ENCODE results near the gene DENND6B.
A peak's percentile ranks its signal among the peaks of the same experiment; 100 is the strongest.
"Not testable (repeated sequence)": the region's sequence is repeated elsewhere in the genome, so short reads cannot be mapped to it uniquely, and the experiment has no call there.

Gene DENND6B

DNA sequence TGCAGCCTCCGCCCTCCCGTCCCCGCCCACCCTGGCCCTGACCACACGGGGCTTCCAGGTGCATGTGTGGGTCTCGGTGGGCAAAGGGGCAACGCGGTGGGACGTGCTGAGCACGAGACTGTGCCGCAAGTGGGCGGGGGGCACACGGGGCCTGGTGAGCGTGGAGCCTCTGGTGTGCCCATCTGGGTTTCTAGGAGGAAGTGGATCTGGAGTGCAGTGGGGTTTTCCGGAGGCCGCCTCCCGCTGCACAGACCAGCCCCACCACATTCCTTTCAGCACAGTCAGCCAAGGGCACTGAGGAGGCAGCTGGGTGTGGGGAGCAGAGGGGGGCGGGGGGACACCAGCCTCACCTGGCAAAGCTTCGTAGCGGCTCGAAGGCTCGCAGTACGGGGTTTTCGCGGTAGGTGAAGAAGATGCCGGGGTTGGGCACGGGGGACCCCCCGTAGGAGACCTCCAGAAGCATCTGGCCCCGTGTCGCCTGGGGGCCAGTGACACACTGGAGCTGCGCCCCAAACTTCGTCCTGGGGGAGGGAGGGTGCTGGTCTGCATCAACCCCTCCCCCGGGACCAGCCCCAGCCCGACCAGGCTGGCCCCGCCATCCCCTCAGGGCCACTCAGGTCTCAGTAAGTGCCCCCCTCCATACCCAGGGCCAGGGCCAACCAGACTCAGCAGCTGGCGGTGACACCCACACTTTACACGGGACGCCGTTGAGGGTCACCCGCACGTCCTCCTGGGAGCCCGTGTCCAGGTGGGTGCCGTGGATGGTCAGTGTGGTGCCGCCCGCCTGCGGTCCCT is 44.3 kb downstream of the DENND6B start:
- DNase-seq, result no peak

DNA sequence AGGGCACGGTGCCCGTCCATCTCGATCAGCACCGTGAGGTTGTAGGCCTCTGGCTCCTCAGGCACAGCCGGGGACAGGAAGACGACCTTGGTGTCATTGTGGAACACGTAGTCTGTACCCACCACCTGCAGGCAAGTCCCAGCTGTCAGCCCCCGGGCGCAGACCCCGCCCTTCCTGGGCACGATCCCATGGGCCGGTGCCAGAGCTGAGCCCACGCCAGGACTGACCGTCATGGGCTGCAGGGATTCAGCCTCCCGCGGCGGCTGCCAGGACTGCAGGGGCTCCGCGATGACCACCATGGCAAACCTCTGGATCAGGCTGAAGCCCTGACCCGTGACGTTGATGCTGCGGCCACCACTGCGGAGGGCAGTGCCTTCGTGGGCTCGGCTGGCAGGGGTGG is 44.9 kb downstream of the DENND6B start:
- DNase-seq, result no peak

DNA sequence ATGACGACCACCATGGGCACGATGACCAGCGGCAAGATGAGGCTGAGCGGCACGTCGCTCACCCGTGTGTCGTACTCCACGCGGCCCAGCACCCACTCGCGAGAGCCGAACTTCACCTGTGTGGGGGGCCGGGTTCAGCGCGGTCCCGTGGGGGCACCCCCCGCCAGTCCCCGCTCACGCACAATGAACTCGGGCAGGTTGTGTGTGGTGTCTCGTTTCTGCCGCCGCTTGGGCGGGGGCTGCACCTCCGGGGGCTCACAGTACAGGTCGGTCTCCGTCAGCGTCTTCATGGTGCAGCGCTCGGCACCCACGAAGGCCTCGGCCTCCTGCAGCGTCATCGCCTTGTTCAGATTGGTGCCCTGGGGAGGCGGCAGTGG is 45.4 kb downstream of the DENND6B start:
- no peak for DNase-seq

DNA sequence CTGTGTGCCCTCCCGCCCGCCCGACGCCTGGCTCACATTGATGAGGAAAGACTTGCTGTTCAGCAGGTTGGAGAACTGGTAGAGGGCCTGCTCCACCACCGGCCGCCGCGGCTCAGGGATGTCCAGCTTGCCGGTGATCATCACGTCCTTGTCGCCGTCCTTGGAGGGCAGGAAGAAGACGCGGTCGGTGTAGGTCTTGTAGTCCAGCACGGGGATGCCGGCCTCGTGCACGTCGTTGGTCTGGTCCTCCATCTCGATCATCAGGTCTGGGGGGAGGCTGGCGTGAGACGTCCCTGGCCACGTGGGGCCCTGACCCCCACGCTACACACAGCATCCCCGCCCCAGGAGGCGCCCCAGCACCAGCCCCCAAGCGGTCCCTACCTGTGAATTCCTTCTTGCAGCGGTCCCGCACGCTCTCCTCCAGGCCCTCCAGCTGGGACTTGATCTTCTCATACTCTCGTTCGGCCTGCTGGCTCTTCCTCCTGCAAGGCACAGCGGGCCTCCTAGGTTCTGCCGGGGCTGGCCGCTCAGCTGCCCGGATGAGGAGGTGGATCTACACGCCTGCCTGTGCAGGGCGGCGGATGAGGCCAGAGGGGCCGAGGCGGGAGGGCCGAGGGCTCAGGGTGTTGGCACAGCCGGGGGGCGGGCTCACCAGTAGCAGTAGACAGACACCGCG is 46.0 kb downstream of the DENND6B start:
- DNase-seq, result no peak

DNA sequence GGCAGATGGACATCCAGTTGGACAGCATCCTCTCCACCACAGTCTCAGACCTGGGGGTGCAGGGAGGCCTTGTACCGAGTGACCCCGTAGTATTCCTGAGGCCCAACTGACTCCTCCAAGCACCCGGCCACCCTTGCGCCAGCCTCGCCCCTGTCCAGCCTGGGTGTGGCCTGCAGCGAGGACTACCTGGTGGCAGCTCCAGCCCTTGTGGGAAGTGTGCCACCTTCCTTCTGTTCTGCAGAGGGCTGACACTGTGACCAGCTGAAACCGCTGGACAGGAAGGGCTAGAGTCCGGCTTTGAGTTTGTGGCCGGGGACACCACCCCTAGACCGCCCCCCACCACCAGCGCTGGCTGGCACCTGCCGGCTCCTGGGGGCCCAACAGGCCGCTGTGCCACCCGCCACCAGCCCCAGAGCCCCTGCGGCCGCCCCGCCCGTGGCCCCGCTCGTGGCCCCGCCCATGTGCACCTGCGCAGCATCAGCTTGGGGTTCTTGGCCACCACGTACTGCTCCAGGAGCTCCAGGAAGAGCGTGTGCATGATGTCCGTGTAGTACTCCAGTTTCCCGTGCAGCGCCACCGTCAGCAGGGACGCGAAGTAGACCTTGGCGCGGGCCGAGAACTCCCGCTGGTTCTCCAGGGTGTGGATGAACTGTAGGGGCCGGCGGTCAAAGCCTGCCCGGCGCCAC is 46.6 kb downstream of the DENND6B start:
- no peak for DNase-seq

DNA sequence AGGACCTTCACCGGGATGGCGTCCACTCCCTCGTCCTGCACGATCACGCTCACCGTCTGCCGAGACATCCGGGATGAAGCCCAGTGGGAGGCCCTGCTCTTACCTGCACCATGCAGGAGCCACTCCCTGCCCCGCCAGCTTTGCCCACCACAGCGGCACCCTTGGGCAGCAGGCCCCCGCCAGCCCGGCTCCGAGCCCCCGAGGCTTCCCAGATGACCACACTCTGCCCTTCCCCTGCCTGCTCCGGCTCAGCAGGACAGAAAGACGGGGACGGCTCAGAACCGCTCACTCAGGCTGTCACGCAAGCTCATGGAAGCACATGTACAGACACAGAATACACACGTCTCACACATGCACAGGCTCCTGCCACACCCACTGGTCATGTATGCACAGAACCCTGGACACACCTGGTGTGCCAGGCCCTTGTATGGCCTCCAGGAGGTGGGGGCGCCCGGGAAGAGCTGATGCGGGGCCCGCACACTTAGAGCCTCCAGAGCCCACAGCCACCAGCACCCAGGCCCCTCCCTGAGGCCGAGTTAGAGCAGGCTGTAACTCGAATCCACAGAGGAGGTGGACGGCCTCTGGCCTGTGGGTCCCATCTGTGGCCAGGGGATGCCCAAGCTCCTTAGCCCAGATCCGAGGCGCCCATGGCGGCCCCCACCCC is 47.7 kb downstream of the DENND6B start:
- no peak for DNase-seq

DNA sequence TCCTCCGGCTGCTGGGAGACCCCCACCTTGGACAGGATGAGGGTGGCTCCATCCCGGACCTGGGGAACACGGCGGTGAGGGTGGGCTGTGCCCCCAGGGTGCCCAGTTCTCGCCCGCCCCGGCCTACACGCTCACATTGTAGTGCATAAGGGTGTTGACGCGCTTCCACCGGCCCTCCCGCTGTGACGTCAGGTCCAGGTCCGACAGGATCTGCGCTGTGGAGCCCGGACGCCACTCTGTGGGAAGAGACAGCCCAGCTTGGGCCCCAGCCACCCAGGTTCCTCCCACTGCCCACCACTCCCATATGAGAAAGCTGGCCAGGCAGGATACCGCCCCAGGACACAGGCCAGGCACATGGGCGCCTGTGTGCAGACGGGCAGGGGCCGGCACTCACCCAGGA is 48.4 kb downstream of the DENND6B start:
- no peak for DNase-seq

DNA sequence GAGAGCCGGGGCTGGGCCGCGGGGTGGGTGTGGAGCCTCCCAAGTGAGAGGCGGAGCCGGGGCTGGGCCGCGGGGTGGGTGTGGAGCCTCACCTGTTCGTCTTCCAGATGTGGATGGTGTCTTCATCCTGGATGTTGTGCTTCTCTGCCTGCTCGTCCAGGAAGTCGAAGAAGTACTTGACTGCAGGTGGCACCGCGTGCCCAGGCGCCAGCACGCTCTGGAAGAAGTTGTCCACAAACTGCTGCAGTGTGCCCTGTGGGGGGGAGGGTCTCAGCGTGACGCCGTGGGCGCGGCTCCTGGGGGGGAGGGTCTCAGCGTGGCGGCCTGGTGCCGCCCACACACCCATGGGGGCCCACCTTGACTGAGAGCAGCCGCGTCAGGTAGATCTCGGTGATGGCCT is 49.1 kb downstream of the DENND6B start:
- no peak for DNase-seq

DNA sequence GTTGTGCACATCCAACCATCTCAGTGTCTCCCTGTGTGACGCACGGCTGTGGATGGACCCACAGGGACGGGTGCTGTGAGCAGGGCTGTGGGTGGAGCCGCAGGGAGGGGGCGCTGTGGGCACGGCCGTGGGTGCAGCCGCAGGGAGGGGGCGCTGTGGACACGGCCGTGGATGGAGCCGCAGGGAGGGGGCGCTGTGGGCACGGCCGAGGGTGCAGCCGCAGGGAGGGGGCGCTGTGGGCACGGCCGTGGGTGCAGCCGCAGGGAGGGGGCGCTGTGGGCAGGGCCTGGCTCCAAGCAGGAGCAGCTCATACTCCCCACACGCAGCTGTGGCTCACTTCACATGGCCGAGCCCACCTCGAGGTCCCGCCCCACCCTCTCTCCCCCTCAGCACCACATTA is 50.7 kb downstream of the DENND6B start:
- no peak for DNase-seq

DNA sequence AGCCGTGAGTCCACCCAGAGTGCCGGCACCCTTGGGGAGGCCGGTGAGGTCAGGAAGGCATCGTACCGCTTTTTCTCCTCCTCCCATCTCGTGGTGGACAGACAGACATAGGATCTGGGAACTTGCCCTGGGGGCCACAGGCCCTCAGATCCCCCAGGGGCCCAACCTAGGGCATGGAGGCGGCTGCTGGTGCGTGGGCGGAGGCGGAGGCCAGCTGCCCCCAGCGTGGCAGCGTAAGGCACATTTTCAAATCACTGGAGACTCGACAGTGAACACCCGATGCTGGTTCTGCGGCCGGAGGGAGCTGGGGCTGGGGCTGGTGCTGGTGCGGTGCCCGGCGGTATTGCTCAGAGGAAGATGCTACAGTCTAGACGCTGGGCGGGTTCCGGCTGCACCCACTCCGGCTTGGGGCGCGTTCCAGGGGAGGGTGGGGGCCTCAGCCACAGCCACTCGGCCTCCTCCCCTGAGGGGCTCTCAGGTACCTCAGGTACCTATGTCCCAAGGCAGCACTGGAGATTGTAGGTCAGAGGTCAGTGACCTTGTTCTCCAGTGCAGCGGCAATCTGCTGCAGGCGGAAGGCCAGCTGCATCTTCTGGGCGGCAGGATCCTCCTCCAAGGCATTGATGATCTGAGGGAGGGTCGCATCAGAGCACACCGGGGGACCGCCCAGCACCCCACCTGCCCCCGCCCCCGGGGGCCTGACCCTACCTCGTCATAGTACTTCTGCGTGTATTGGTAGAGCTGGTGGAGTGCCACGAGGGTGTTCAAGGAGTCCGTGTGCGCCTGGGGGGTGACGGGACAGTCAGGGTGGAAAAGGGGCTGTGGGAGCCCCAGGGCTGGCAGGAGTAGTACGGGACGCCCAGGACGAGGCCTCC is 51.4 kb downstream of the DENND6B start:
- no peak for DNase-seq

DNA sequence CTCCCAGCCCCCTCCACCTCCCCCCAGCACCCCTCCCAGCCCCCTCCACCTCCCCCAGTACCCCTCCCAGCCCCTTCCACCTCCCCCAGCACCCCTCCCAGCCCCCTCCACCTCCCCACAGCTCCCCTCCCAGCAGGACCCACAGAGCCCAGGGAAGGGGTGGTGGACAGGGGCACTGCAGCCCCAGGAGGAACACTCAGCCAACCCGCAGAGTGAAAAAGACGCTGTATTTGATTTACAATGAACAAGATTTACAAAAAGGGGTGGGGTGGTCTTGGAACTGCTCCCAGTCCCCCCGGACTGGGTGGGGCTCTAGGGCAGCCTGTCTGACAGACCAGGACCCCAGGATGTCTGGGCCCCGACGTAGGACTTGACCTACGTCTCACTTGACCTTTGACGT is 52.0 kb downstream of the DENND6B start:
- DNase-seq, result no peak

DNA sequence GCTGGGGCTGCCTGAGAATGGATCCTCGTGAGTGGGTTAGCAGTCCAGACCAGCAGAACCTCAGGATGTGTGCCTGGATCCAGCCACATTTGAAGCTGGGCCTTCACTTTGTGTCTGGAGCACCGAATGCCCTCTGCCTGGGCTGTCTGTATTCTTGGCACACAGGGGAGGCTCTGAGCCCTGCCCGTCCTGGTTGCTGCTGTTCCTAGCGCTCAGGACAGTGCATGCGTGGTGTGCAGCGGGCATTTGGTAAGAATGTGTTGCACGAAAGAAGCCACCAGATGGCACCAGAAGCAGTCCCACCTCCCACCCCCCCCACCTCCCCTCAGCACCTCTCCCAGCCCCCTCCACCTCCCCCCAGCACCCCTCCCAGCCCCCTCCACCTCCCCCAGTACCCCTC is 52.5 kb downstream of the DENND6B start:
- peak; percentile 22 for DNase-seq

DNA sequence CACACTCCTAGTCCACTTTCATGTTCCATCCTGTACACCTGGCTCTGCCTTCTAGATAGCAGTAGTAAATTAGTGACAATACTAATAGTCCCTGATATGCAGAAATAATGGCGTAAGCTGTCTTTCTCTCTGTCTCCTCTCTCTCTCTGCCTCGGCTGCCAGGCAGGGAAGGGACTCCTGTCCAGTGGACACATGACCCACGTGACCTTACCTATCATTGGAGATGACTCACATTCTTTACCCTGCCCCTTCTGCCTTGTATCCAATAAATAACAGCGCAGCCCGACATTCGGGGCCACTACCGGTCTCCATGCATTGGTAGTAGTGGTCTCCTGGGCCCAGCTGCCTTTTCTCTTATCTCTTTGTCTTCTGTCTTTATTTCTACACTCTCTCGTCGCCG is 53.0 kb downstream of the DENND6B start:
- not testable (repeated sequence) for DNase-seq

DNA sequence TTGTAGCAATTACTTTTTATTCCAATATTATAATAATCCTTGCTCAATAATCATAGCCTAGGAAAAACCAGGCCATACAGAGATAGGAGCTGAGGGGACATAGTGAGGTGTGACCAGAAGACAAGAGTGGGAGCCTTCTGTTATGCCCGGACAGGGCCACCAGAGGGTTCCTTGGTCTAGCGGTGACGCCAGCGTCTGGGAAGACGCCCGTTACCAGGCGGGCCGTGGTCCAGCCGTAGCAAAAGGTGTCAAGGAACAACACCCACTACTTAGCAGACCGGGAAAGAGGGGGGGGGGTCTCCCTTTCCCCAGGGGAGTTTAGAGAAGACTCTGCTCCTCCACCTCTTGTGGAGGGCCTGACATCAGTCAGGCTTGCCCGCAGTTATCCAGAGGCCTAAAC is 53.5 kb downstream of the DENND6B start:
- not testable (repeated sequence) for DNase-seq

DNA sequence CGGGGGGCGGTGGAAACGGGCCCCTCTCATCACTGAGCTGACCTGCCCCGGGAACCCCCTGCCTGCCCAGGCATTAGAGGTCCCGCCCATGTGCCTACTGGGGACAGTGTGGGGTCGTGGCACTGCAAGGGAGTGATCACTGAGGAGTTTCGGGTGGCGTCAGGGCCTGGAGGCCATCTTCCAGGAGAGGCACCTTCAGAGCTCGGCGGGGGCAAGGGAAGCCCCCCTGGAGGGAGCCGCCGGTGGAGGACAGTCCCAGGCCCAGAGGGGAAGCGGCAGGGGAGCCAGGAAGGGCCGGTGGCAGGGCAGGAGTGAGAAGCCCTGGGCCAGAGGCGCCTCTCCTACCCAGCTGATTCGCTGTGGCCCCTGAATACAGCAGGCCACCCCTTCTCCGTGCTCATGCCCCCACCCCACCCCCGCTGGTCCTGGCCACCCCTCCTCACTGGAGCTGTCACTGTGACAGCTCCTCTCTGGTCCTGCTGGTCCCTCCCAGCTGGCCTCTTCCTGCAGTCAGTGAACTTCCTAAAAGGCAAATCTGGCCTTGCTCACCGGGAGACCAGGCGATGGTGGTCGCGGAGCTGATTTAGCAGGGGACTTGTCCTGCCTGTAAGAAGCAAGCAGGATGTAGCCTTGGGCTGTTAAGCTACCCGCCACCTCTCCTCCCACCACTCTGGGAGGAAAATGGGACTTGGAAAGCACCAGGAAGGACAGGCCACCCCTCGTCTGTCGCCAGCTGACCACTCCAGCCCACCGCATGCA is 54.6 kb downstream of the DENND6B start:
- no peak for DNase-seq

DNA sequence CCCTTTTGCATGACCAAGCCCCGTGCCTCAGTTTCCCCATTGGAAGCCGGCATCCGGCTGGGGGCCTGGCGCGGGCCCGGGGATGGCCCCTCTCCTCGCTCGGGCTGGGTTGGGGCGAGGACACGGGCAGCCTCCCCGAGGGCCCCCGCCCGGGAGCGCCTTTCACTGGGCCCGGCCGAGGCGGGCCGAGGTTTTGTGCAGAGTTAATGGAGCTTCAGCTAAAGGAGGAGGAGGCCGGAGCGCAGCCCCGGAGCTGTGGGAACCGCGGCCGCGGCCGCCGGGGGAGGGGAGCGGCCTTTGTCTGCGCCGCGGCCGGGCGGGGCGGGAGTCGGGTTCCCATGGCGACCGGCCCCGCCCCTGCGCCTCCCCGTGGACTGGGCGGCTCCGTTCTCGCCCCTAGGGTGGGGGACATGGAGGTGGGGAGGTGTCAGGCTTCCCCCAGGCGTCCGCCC is 55.3 kb downstream of the DENND6B start:
- DNase-seq, result no peak

DNA sequence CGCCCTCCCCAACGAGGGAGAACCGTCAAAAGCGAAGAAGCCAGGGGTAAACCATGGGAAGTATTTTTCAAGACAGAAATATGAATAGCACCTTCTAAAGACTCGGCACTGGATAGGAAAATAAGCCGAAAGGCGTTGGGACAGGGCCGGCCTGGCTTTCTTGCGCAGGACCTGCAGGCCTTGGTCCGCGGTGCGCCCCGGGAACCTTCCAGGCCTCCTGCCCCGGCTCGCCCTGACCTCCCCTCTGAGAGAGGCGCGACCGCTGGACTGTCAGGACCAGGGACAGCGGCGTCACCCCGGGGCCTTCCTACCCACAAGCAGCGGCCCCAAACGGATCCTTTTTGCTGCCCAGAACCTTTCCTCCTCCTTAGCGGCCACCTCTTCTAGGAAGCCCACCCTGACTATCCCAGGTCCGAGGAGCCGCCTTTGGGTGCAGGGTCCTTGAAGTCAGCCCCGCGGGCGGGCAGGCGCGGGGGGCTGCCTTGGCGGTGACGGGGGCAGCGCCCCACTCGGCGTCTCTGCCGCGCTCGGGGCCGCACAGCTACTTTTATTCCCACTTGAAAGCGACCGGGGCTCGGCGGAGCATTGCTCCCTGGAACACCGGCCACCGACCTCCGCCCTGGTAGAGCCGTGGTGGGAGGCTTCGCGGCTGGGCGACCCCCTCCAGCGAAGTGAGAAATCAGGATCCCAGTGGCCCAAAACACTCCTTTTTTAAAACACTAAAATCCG is 56.0 kb downstream of the DENND6B start:
- DNase-seq, result peak; percentile 43

DNA sequence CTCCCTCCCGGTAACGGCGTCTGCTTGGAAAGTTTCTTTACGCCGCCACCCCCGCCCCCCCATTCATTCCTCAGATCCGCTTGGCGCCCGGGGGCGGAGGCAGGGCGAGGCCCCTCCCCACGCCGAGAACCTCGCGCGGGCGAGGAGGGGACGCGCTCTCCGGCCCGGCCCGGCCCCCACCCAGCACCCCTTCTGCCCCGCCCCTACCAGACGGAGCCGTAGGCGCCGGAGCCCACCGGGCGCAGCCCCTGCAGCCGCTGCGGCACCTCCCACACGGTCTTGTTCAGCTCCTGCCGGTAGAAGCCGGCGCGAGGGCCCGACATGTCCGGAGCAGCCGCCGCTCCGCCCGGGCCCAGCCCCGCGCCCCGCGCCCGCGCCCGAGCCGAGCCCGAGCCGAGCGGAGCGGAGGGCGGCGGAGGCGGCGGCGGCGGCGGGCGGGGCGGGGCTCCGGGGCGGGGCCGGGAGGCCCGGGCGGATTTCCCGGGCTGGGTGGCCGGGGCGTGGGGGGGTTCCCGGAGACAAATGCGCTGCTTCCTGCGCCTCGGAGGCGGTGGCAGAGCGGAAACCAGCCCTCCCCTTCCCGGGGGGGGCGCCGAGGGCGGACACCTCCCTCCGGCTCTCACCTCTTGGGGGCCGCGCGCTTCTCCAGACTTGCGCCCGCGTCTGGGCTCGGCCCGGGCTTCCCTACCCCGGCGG is 56.7 kb downstream of the DENND6B start, which contains the start of gene MAPK11:
TSS of gene MAPK11 (minus strand) at position 411 of the 696 bp plus-strand sequence. CDS start at position 323, 88 bp downstream.
- DNase-seq, result no peak

DNA sequence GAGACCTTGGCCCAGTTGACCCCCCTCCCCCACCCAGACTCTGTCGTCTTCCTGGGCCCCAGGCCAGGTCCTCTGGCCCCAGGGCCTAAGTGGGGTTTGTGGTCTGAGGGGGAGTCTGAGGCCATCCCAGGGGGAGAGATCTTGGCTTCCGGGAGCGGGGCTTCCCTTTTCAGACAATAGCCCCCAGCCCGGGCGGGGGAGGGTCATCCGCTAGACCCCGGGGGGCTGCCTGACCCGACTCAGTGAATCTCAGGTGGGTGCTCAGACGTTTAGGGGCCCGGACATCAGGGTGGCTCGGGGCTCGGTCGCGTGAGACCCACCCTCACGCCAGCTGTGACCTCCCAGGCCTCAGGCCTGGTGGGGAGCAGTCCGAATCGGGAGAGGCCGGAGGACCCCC is 57.2 kb downstream of the DENND6B start:
- no peak for DNase-seq

DNA sequence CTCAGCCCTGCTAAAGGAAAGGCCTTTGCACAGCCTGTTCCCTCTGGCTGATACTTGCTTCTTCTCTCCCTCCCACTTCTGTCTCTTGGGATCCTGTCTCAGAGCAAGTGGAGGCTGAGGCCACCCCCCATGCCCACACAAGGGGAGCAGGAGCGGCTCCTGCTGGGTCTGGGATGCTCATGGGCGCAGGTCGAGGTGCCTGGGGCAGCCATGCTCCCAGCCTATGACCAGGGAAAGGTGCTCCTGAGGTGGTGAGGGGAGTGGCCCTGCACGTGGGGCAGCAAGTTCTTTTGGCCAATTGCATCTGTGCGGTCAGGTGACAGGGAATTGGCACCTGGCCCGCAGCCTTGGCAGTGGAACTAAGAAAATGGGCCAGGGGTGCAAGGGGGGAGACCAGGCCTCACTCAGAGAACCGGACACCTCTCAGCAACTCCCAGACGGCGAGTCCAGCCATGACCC is 58.1 kb downstream of the DENND6B start:
- DNase-seq, result no peak
